Motor neuron (in vitro differentiated cells): Measurements from ENCODE around the gene DRD2. TPM values are rescaled to one million over a fixed set of nuclear protein-coding genes. Genes with fewer than 3 reads are reported as not detected.

Source experiments
- ATAC-seq, 8 experiments: fragments of 200-7000 bp; cut with Tn5 transposase; replicated peaks in 6 of 8; 2 replicates each; pipeline ENCODE4 v1.8.0; 2021; ENCODE audit warnings: mild to moderate bottlenecking in 8 of 8, moderate library complexity in 8 of 8
- H3K27ac ChIP-seq, 2 donors: fragments of 250-450 bp; sonication (Bioruptor Pico); 2 replicates each; pipeline ENCODE4 v1.9.0; 2021; ENCODE audit warnings: antibody characterized with exemption in 2 of 2, mild to moderate bottlenecking in 2 of 2, moderate library complexity in 1 of 2
- H3K4me1 ChIP-seq, 2 donors: fragments of 250-450 bp; sonication (Bioruptor Pico); replicated peaks in 1 of 2; 2 replicates each; pipeline ENCODE4 v1.6.1; 2021; ENCODE audit warnings: antibody characterized with exemption in 2 of 2, mild to moderate bottlenecking in 2 of 2, moderate library complexity in 1 of 2
- H3K4me3 ChIP-seq, 5 donors: fragments of 250-450 bp; sonication (Bioruptor Pico); 2 replicates each; pipeline ENCODE4 v1.9.0; 2021; ENCODE audit warnings: antibody characterized with exemption in 5 of 5, mild to moderate bottlenecking in 5 of 5, moderate library complexity in 4 of 5
- WGBS, 10 experiments: fragments of 450-650 bp; shearing (Covaris generic); methylation state at CpG; one replicate each; pipeline ENCODE4 v1.0.0; 2022; 5-methylcytosine and 5-hydroxymethylcytosine counted together
- in situ Hi-C, 9 experiments: fragments of 400-800 bp; cut with MboI; loops; one replicate each; pipeline ENCODE4 v1.15.0; 2021; ENCODE audit warnings: low sequenced_read_pairs in 9 of 9, low pct_unique_long_range_greater_than_20kb in 2 of 9; ENCODE audit not compliant: unreplicated experiment in 9 of 9
- total RNA-seq, 8 experiments: library from RNA; unstranded; fragments of 300-600 nt; gene quantifications; 2 replicates each; pipeline versions ENCODE4 v1.2.3 to v1.2.4, GENCODE V29; 2022

DRD2 gene
- total RNA-seq, 8 experiments from 2014 or later, result 0.13 to 39.4 (median 6.0) TPM

- Histone ChIP-seq H3K27ac (no peak overlapping the region), H3K4me3 (no peak overlapping the region), H3K4me1 (no peaks in the 10 kb centered on the region)
- peak in 1 of 8 experiments; percentile 14 for ATAC-seq
- in situ Hi-C loops, result no loop called here
- WGBS, 10 experiments, result 0 to 100% (median 80%) methylated on average over 1 to 4 of the region's 5 CpGs; no CpG with 5 or more reads in 2 of the 10 experiments
Measured at GRCh38 chr11:113370634-113371033, 104.6 kb downstream of the DRD2 start.

GRCh38 chr11:113369411-113369810, 105.8 kb downstream of the DRD2 start:
- ATAC-seq, result no peak
- 92 to 100% (median 100%) methylated on average over 1 to 2 of the region's 3 CpGs; no CpG with 5 or more reads in 7 of the 10 experiments for WGBS, 10 experiments
- in situ Hi-C loops, result no loop called here
- Histone ChIP-seq H3K4me1 (no peaks in the 10 kb centered on the region), H3K27ac (no peak overlapping the region), H3K4me3 (no peak overlapping the region)

GRCh38 chr11:113365895-113366294, 109.3 kb downstream of the DRD2 start:
- WGBS, 10 experiments, result 15 to 100% (median 58%) methylated on average over 1 to 5 of the region's 5 CpGs; no CpG with 5 or more reads in 1 of the 10 experiments
- no peak for ATAC-seq
- no peak overlapping the region for H3K27ac ChIP-seq
- in situ Hi-C loops, result no loop called here
- H3K4me1 ChIP-seq, result no peaks in the 10 kb centered on the region
- no peak overlapping the region for H3K4me3 ChIP-seq

- no peak for ATAC-seq
- 67 to 100% (median 79%) methylated on average over 1 to 7 of the region's 7 CpGs; no CpG with 5 or more reads in 2 of the 10 experiments for WGBS, 10 experiments
- in situ Hi-C loops, result no loop called here
- no peaks in the 10 kb centered on the region for H3K4me1 ChIP-seq
- no peak overlapping the region for H3K27ac ChIP-seq
- no peak overlapping the region for H3K4me3 ChIP-seq
Measured at GRCh38 chr11:113363996-113364641, 111.1 kb downstream of the DRD2 start.

GRCh38 chr11:113363406-113363805, 111.8 kb downstream of the DRD2 start:
- no peak overlapping the region for H3K27ac ChIP-seq
- in situ Hi-C loops, result no loop called here
- no peaks in the 10 kb centered on the region for H3K4me1 ChIP-seq
- no peak overlapping the region for H3K4me3 ChIP-seq
- WGBS, 10 experiments, result 50 to 100% (median 76%) methylated on average over 1 to 3 of the region's 5 CpGs; no CpG with 5 or more reads in 5 of the 10 experiments
- no peak for ATAC-seq

Other genes with a start within 250 kb of the DRD2 start
- 10 to 100 TPM in 2 of 8 experiments, 1 to 10 TPM in 5, not detected in 1; 4.1 to 26.7 (median 8.6) TPM for gene TTC12, start 160.8 kb downstream of the DRD2 start, total RNA-seq
- gene ANKK1, start 87.6 kb downstream of the DRD2 start, total RNA-seq, result under 1 TPM; 0.11 to 0.47 (median 0.26) TPM
- 1 to 10 TPM in 6 of 8 experiments, under 1 TPM in 2; 0.36 to 6.2 (median 1.7) TPM for gene TMPRSS5, start 230.9 kb upstream of the DRD2 start, total RNA-seq